IMR-90 (cell line): Measurements from ENCODE around the gene DNAJC13. TPM values are rescaled to one million over a fixed set of nuclear protein-coding genes. Genes with fewer than 3 reads are reported as not detected.
A peak's percentile ranks its signal among the peaks of the same experiment; 100 is the strongest.

ENCODE experiments used
- ATAC-seq: fragments of 200-7000 bp; cut with Tn5 transposase; 2 replicates; pipeline ENCODE4 v1.9.1; 2020; ENCODE audit warnings: low read depth, mild to moderate bottlenecking, moderate library complexity
- BruUV-seq: library from RNA; stranded (reverse); fragments of 400-500 nt; replicated peaks from 2 replicates; lab custom pipeline; 2021; lab: Mats Ljungman, UMichigan
- CTCF ChIA-PET: fragments of 300-600 bp; formaldehyde crosslinking; extraction: SDS; loops from one replicate; lab custom pipeline; 2021; ENCODE audit warnings: antibody characterized with exemption; lab: Yijun Ruan, JAX
- POLR2A ChIA-PET: fragments of 300-600 bp; sonication (Branson Sonifier 250); formaldehyde crosslinking; loops from one replicate; lab custom pipeline; 2022; ENCODE audit warnings: antibody characterized with exemption; ENCODE audit not compliant: unreplicated experiment; lab: Charles Lee
- DNase-seq: peaks from one replicate; pipeline ENCODE4 v3.0.0; 2013
- H2AFZ ChIP-seq: replicated peaks from 2 replicates; pipeline ENCODE3; 2013; ENCODE audit warnings: low read length, mild to moderate bottlenecking; ENCODE audit not compliant: poor library complexity
- H2AK5ac ChIP-seq: 2 replicates; pipeline ENCODE4 v1.6.1; 2013; ENCODE audit warnings: low read depth, low read length, inconsistent platforms
- H2AK9ac ChIP-seq: replicated peaks from 2 replicates; pipeline ENCODE3; 2013; ENCODE audit warnings: mild to moderate bottlenecking, low read depth, low read length, moderate library complexity; ENCODE audit not compliant: poor library complexity
- H2BK120ac ChIP-seq: 2 replicates; pipeline ENCODE4 v1.6.1; 2013; ENCODE audit warnings: low read depth, low read length, inconsistent platforms
- H2BK15ac ChIP-seq: 3 replicates; pipeline ENCODE4 v1.6.1; 2013; ENCODE audit warnings: low read depth, low read length, inconsistent platforms
- H2BK20ac ChIP-seq: 2 replicates; pipeline ENCODE4 v1.6.1; 2013; ENCODE audit warnings: low read depth, mild to moderate bottlenecking, inconsistent platforms, low read length, moderate library complexity
- H2BK5ac ChIP-seq: 2 replicates; pipeline ENCODE4 v1.6.1; 2013; ENCODE audit warnings: mild to moderate bottlenecking, low read depth, low read length, inconsistent platforms; ENCODE audit not compliant: poor library complexity, severe bottlenecking
- H3K14ac ChIP-seq: replicated peaks from 2 replicates; pipeline ENCODE4 v1.6.1; 2013; ENCODE audit warnings: low read depth, low read length, inconsistent platforms
- H3K18ac ChIP-seq: 2 replicates; pipeline ENCODE4 v1.6.1; 2013; ENCODE audit warnings: low read depth, low read length, control low read depth
- H3K23ac ChIP-seq: 2 replicates; pipeline ENCODE4 v1.6.1; 2013; ENCODE audit warnings: low read depth, low read length, inconsistent platforms
- H3K27ac ChIP-seq: 2 replicates; pipeline ENCODE4 v1.5.1; 2013; ENCODE audit warnings: mild to moderate bottlenecking, control low read depth, low read length; ENCODE audit not compliant: insufficient read depth
- H3K27me3 ChIP-seq: 2 replicates; pipeline ENCODE4 v1.6.1; 2013; ENCODE audit warnings: low read length; ENCODE audit not compliant: control insufficient read depth, insufficient read depth
- H3K36me3 ChIP-seq: 2 replicates; pipeline ENCODE4 v1.6.1; 2013; ENCODE audit warnings: low read length, mixed read lengths; ENCODE audit not compliant: control insufficient read depth, insufficient read depth
- H3K4ac ChIP-seq: 2 replicates; pipeline ENCODE4 v1.6.1; 2013; ENCODE audit warnings: low read depth, low read length, inconsistent platforms
- H3K4me1 ChIP-seq: 2 replicates; pipeline ENCODE4 v1.6.1; 2013; ENCODE audit warnings: low read length, mixed read lengths; ENCODE audit not compliant: control insufficient read depth, insufficient read depth
- H3K4me2 ChIP-seq: 2 replicates; pipeline ENCODE4 v1.6.1; 2013; ENCODE audit warnings: low read depth, mild to moderate bottlenecking, control low read depth, low read length, moderate library complexity
- H3K4me3 ChIP-seq: 2 replicates; pipeline ENCODE4 v1.5.1; 2013; ENCODE audit warnings: low read depth, mild to moderate bottlenecking, control low read depth, low read length, moderate library complexity; ENCODE audit not compliant: insufficient read depth
- H3K56ac ChIP-seq: 2 replicates; pipeline ENCODE4 v1.6.1; 2013; ENCODE audit warnings: low read length, inconsistent platforms; ENCODE audit not compliant: insufficient read depth; ENCODE audit errors: extremely low read depth
- H3K79me1 ChIP-seq, 2 experiments: 2 replicates each; pipeline ENCODE4 v1.6.1; 2013; ENCODE audit warnings: low read length in 2 of 2, inconsistent platforms in 1 of 2, low read depth in 1 of 2
- H3K9ac ChIP-seq: 2 replicates; pipeline ENCODE4 v1.6.1; 2013; ENCODE audit warnings: low read depth, low read length, control low read depth
- H3K9me1 ChIP-seq: 2 replicates; pipeline ENCODE4 v1.6.1; 2013; ENCODE audit warnings: low read length, inconsistent platforms; ENCODE audit not compliant: insufficient read depth
- H3K9me3 ChIP-seq: 2 replicates; pipeline ENCODE4 v1.6.1; 2013; ENCODE audit warnings: low read length; ENCODE audit not compliant: control insufficient read depth, insufficient read depth
- H4K20me1 ChIP-seq: 2 replicates; pipeline ENCODE4 v1.6.1; 2013; ENCODE audit warnings: low read length, inconsistent platforms; ENCODE audit not compliant: insufficient read depth
- H4K5ac ChIP-seq: 2 replicates; pipeline ENCODE4 v1.6.1; 2013; ENCODE audit warnings: mild to moderate bottlenecking, low read depth, low read length, control low read depth
- H4K8ac ChIP-seq, 2 experiments: 2 replicates each; pipeline ENCODE4 v1.6.1; 2013; ENCODE audit warnings: low read depth in 2 of 2, low read length in 2 of 2, control low read depth in 1 of 2, inconsistent platforms in 1 of 2
- H4K91ac ChIP-seq: 2 replicates; pipeline ENCODE4 v1.6.1; 2013; ENCODE audit warnings: low read depth, low read length, inconsistent platforms; ENCODE audit not compliant: insufficient read depth
- MXI1 ChIP-seq: IDR thresholded peaks from 2 replicates; pipeline ENCODE4 v1.6.1; 2012; ENCODE audit warnings: low read depth, mild to moderate bottlenecking, low read length, moderate library complexity, borderline replicate concordance
- WGBS, 2 experiments: methylation state at CpG; one replicate each; pipeline versions ENCODE4 v1.1.5 to v1.1.7; 2013; ENCODE audit warnings: missing lambda C conversion rate in 2 of 2; ENCODE audit not compliant: insufficient read length in 1 of 2; ENCODE audit errors: extremely low coverage in 2 of 2; 5-methylcytosine and 5-hydroxymethylcytosine counted together
- dilution Hi-C: fragments of 300-500 bp; cut with HindIII; formaldehyde crosslinking; loops from one replicate; pipeline ENCODE4 v1.14.3; 2018; ENCODE audit warnings: low sequenced_read_pairs; ENCODE audit not compliant: unreplicated experiment
- in situ Hi-C: fragments of 300-500 bp; cut with MboI; formaldehyde crosslinking; loops from 3 replicates; pipeline ENCODE4 v1.14.3; 2019; ENCODE audit warnings: low sequenced_read_pairs, inconsistent platforms, mixed read lengths
- intact Hi-C: fragments of 100-400 bp; cut with micrococcal nuclease; formaldehyde crosslinking; loops from 2 replicates; pipeline ENCODE4 v1.10.0; 2022
- polyA plus RNA-seq, 3 experiments: library from polyadenylated mRNA; depleted of rRNA; stranded (reverse); fragments of >200 nt; gene quantifications; 2 replicates each; pipeline ENCODE4 v1.2.3, GENCODE V29; 2012; ENCODE audit warnings: low replicate concordance in 1 of 3
- total RNA-seq: library from RNA; depleted of rRNA; stranded (reverse); fragments of >200 nt; gene quantifications from 2 replicates; pipeline ENCODE4 v1.2.3, GENCODE V29; 2012

The DNAJC13 gene
- total and polyA plus RNA-seq, 2 of the 4 experiments (the other 2 are of a cell fraction): 16.4 to 48.6 TPM

DNA sequence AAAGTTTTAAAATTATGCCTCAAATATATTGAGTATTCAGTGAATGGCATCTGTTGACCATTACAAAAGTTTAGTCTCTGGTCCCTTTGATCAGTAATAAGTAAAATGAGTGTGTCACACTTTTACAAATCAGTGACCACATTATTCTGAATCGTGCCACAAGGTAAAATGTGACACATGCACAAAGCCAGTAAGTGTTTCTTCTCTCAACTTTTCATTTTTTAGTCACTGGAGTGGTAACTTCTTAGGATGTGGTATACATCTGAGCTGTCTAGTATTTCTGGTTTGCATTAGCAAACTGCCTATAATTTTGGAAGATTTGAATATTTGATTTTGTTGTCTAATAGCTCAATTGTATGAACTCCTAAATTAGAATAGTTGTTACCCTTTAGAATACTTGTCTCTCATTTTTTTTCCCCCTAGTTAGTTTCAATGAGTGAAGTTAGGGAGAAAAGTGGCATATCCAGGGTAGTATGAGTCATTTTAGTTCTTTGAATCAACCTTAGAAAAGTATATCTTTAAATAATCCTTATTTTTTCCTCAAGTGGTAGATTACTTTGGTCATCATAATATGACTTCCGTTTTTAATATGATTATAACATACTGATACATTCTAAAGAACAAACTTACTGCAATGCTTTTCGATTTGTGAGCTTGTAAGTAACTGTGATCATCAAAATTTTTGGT is 18.1 kb downstream of the DNAJC13 start:
- no peak overlapping the region for H3K4me3 ChIP-seq
- WGBS, 2 experiments: no CpG with 5 or more reads among the region's 3 CpGs
- H3K18ac ChIP-seq: no peak overlapping the region
- H3K56ac ChIP-seq: no peak overlapping the region
- H3K4me2 ChIP-seq: peak overlapping the region; percentile 36; the same call in 1 of the 2 replicates
- in situ Hi-C loops (loop anchor here (25.0 kb wide), 2 partner anchors 852 to 1473 kb away; no protein-coding TSS in a partner anchor), intact Hi-C loops (no loop called here), dilution Hi-C loops (no loop called here)
- peaks cover 18 to 39% of the 10 kb centered on the region in 2 experiments for H3K79me1 ChIP-seq
- no peak for ATAC-seq
- no peak overlapping the region for H3K14ac ChIP-seq
- H4K5ac ChIP-seq: peak overlapping the region; percentile 12; the same call in 1 of the 2 replicates
- H4K8ac ChIP-seq: no peak overlapping the region
- H3K27me3 ChIP-seq: no peaks in the 10 kb centered on the region
- H2AK9ac ChIP-seq: no peak overlapping the region
- ChIA-PET POLR2A (no interaction called here), CTCF (interaction anchor here (0.9 kb wide), 1 partner anchor 9 kb away, joined by 3 read pairs; no protein-coding TSS in a partner anchor)
- no peak for TF ChIP-seq MXI1
- peak overlapping the region; percentile 40; the same call in 1 of the 2 replicates for H3K27ac ChIP-seq
- H4K20me1 ChIP-seq: no peaks in the 10 kb centered on the region
- no peak overlapping the region for H3K4ac ChIP-seq
- H3K23ac ChIP-seq: no peak overlapping the region
- H3K4me1 ChIP-seq: peaks cover 4% of the 10 kb centered on the region
- no peak overlapping the region for H2BK20ac ChIP-seq
- H2BK5ac ChIP-seq: peak overlapping the region; percentile 76
- no TSS peak for BruUV-seq
- H2AK5ac ChIP-seq: no peak overlapping the region
- no peaks in the 10 kb centered on the region for H3K9me3 ChIP-seq
- H3K9me1 ChIP-seq: peaks cover 4% of the 10 kb centered on the region
- no peak for DNase-seq
- peaks cover 2% of the 10 kb centered on the region; the same call in 1 of the 2 replicates for H3K36me3 ChIP-seq
- no peak overlapping the region for H2BK120ac ChIP-seq
- no peak overlapping the region for H2BK15ac ChIP-seq
- no peak overlapping the region for H2AFZ ChIP-seq
- no peak overlapping the region for H3K9ac ChIP-seq
- H4K91ac ChIP-seq: no peak overlapping the region
